Glomerular endothelial cell (primary cell): ENCODE results near the gene LCK. TPM values are rescaled to one million over a fixed set of nuclear protein-coding genes. Genes with fewer than 3 reads are reported as not detected.

Source experiments
- DNase-seq: peaks from one replicate; pipeline ENCODE4 v3.0.0-alpha.2; 2011; ENCODE audit warnings: low read depth, low spot score; ENCODE audit errors: extremely low read depth
- total RNA-seq: library from RNA; depleted of rRNA; stranded (reverse); fragments of >200 nt; gene quantifications from 2 replicates; pipeline ENCODE4 v1.2.3, GENCODE V29; 2015

LCK gene
- total RNA-seq = 0.35 and 1.1 TPM in 2 replicates

DNA sequence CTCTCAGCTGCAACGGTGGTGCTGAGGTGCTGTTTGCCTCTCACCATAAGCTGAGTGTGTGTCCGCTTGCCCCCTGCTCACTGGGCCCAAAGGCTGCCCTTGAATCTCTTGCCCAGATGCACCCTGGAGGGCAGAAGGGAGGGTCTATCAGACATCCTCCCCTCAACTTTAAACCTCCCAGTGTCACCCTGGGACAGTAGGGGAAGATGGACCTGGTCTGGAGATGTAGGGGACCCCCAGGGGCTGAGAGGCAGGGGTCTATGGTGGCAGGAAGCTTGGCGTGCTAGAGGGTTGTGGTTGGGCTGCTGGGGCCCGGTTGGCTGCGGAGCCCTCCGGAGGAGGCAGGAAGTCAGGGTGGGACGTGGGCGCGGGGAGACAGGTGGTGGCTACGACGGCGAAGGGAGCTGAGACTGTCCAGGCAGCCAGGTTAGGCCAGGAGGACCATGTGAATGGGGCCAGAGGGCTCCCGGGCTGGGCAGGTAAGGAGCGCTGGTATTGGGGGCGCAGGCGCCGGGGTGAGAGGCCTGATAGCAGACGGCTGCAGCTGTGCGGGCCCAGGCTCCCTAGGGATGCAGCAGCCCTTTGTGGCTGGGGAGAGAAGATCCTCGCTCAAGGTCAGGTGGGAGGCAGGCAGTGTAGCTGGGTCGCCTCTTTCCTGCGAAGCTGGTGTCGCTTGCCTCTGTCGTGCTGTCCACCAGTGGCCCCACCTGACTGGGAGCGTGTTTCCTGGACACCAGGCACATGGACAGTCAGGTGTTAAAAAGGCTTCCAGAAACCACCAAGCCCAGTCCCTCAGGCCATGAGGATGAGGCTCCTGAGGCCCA, at the start of gene LCK:
Gene LCK (plus strand): TSS at position 373 of the 824 bp plus-strand sequence. CDS start 23,065 bp downstream, outside the sequence.
- no peak for DNase-seq

DNA sequence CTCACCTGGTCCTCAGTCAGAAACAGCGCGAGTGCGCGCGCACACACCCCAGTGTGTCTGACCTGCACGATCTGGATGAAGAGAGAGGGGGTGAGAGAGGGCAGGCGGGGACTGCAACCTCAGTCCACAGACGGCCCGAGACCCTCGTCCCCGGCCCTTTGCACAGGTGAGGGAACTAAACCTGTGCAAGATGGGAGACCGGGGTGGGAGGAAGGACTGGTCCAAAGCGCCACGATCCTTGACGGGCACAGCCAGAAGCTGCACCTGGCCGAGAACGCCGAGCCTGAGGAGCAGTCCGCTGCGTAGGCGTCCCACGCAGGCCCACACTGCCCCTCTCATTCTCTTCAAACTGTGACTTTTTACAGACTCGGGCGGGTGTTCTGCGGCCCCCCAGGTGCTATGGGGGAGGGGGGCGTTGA, 46.1 kb upstream of the LCK start:
- no peak for DNase-seq

DNA sequence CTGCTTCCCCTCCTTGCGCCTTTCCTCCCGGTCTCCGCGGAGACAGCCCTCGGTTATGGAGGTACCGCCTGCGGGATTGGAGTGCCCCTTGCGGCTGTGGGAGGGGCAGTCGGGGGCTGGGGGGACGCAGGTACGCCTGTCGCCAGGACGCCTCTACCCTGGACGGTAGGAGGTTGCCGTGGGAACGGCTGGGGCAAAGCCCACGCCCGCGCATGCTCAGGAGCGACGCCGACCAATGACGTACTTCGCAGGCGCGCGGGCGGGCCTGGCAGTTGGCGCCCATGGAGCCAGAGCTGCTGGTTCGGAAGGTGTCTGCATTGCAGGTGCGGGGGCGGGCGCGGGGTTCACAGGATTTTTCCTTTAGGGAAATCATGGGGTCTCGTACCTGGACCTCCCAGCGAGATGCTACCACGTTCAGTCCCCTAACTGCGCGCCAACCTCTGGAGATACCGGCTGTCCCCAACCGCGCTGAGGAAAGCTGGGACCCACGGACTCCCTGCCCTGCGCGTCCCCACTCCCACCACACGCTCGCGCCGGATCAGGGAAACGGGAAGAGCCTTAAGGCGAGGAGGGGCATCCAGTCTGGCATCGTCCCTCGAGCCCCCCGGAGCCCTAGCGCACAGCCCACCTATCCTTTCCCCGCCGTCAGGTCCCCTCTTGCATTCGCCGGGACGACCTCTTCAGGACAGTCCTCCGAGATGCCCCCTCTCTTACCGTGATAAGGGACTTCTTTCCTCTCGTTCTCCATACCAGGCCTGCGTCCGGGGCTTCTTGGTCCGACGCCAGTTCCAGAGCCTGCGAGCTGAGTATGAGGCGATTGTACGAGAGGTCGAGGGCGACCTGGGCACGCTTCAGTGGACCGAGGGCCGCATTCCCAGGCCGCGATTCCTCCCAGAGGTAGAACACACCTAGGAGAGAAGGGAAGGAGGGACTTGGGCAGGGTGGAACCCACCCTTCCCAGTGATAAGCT, 45.4 kb upstream of the LCK start, which contains the start of gene IQCC:
Gene IQCC (plus strand): TSS at position 271 of the 970 bp plus-strand sequence. CDS start 11 bp downstream, at position 282.
- DNase-seq = no peak

DNA sequence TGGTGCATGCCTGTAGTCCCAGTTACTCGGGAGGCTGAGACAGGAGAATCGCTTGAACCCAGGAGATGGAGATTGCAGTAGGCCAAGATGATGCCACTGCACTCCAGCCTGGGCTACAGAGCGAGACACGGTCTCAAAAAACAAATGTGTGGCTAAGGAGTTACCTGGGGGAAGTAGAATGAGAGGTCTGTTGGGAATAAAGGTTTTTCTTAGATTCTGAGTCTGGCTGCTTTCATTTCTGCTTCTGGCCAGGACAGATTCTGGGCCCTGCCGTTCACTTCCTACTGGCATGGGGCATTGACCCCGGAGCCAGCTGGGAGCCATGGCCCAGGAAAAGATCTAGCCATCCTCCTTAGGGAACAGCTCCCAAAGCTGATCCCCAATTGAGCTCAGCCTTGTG, 42.6 kb upstream of the LCK start:
- DNase-seq = no peak

DNA sequence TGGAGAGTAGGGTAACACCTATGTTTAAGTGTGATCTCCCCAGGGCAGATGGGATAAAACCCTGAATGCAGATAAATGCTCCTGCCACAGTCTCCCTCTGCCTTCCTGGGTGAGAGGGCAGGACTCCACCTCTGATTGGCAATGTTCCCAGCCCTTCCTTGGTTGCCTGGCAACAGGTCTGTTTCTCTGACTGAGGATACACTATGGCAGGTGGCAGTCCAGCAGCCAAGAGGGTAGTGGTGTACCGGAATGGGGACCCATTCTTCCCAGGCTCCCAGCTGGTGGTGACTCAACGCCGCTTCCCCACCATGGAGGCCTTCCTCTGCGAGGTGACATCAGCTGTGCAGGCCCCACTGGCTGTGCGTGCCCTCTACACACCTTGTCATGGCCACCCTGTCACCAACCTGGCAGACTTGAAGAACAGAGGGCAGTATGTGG, 42.2 kb upstream of the LCK start, which contains the start of gene DCDC2B:
Gene DCDC2B (plus strand): TSS at position 199 of the 438 bp plus-strand sequence. CDS start 5 bp downstream, at position 204.
- no peak for DNase-seq

DNA sequence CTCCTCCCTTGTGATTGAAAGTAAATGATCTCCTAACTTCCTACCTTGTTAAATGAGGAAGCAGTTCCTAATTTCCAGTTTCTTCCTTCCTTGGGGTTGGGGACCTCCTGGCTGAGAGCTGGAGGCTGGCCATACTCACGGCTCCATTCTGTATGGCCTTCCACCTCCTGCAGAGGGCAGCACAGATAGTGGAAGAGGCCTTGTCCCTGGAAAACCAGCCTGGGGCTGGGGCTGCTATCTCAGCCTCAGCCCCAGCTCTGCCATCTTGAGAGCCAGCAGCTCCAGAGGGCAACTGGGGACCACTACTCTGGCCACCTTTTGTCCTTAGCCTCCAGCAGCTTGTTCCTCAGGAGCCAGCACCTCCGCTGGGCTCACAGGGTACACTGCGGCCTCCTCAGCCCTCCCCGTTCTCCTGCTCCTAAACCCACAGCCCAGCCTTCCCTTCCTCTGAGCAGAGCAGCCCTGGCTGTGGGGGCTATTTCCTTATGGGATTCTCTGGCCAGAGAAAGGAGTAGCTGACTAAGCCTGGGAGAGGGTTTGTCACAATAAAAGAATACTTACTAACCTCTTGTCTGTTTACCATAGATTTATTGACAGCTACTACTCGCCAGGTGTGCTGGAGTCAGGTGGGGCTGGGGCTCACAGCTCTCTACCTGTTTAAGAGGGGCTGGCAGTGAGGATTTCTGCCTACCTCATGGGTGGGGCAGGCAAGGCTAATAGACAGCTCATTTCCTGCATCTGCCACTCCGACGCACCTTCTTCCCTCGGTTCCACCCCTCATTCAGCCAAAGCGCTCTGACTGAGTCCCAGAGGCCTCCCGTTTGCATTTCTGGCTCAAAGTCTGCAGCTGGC, 35.2 kb upstream of the LCK start:
- no peak for DNase-seq

DNA sequence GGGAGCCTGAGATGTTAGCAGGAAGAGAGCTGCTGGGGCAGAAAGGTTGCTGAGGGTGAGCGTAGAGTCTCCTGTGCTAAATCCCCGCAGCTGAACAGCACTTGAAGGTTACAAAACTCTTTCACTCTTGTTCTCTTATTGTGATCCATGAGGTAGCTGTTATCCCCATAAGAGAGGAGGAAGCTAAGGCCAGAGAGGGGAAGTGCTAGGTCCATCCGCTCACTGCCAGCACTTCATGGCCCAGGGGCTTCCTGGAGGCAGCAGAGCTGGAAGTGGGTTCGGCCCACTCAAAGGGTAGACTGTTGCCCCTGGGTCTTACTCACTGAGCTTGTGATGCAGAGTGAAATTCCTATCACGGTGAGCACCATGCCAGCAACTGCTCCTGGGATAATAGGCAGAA, 34.5 kb upstream of the LCK start:
- DNase-seq = no peak

DNA sequence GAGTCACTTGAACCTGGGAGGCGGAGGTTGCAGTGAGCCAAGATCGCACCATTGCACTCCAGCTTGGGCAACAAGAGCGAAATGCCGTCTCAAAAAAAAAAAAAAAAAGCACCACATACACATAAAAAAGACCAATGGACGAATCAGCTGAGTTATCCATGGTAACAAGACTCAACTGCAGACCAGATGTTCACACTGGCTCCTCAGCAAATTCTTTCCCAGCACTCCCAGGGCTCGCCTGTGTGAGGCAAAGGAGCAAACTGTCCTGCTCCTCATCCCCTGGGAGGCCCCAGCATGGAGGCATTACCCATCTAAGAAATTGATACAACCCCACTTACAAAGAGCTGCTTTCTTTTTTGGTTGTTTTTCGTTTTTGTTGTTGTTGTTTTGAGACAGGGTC, 32.0 kb upstream of the LCK start:
- no peak for DNase-seq

DNA sequence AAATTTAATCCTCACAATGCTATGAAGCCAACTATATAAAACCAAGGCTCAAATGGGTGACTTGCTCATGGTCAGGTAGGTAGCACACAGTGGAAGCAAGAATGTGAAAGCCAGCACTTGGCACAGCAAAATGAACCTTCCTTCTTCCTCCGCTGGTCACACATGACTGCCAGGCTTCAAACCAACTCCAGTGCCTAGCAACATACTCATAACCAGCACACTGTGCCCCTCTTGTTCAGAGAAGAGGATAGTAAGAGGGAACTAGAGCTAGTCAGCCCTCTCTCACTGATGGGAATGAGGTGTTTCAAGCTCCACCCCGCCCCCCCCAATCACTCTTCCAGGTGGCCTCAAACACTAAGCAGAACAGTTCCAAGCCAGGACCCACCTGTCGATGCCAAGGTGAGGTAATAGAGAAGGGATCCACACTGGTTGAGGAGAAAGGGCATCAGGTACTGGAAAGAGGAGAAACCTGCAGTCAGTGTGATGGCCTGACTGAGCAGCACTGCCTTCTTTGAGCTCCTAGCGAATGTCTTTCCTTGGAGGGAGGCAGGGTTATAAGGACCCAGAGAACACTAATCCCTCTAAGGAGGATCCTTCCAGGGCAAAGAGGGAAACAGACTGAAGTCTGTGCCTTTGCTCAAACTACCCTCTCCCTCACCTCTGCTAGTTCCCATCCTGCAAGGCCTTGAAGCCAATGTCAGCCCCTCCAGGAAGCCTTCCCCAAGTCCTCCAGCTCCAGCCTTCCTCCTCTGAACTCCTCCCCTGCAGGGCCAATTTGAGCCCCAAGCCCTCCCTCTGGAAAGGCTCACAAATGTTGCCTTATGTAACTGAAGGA, 30.1 kb upstream of the LCK start:
- no peak for DNase-seq

DNA sequence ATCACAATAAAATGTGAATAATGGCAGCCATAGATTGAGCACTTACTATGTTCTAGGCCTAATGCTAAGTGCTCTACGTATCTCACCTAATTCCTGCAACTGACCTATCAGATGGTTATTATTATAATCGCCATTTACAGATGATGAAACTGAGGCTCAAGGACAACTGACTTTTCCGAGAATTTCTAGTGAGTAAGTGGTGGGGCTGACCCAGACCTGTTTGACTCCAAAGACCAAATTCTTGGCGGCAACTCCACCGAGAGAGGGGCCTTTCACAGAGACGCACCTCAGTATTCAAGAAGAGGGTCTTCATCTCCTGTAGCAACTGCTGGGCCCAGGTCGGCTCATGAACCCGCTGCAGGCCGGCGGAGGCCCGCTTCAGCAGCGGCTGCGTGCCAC, 29.5 kb upstream of the LCK start:
- DNase-seq = no peak

DNA sequence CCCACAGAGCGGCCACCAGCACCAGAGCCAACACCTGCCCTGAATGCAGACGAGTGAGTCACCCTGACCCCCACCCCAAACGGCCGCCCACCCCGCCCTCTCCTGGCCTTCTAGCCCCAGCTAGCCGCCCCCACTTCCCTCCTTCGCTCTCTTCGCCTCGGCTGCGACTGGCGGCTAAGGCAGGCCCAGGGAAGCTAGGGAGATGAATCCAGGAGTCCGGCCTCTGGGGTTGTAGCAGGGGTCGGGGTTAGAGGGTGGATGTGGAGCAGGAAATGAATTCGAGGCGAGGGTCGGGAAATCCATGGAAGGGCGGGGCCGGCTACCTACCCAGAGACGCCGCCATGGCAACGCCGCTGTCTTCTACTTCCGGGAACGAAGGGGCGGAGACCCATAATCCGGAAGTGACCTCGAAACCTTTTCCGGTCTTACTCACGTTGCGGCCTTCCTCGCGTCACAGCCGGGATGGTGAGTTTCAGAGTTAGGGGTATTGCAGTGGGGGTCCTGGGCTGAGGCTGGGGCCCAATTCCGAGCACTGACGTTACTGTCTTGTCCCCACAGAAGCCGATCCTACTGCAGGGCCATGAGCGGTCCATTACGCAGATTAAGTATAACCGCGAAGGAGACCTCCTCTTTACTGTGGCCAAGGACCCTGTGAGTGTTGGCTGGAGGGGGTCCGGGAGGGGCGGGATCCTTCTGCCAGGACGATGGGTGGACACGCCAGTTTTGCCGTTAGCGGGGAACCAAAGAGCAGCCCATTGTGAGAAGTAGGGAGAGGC, 28.9 kb upstream of the LCK start, which contains the start of the genes EIF3I and TMEM234:
Gene EIF3I (plus strand): TSS at position 428 of the 776 bp plus-strand sequence. CDS start 35 bp downstream, at position 463.
Gene TMEM234 (minus strand): TSS at position 374 of the 776 bp plus-strand sequence. CDS start 31 bp downstream, at position 343.
- no peak for DNase-seq

DNA sequence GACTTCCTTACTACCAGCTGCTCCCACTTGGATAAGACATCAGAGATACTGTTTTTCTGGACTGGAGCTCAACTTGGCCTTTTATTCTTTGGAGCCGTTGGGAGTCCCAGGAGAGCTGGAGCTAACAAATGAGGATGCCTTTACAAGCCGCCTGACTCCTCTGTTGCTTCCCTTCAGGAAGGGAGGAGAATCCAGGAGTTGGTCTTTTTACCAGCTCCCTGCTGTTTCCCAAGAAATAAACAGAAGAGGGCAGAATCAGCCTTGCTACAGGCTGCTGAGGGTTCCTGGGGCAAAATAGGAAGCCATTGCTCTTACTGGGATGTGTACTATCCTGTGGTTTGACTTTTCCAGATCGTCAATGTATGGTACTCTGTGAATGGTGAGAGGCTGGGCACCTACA, 27.4 kb upstream of the LCK start:
- no peak for DNase-seq

DNA sequence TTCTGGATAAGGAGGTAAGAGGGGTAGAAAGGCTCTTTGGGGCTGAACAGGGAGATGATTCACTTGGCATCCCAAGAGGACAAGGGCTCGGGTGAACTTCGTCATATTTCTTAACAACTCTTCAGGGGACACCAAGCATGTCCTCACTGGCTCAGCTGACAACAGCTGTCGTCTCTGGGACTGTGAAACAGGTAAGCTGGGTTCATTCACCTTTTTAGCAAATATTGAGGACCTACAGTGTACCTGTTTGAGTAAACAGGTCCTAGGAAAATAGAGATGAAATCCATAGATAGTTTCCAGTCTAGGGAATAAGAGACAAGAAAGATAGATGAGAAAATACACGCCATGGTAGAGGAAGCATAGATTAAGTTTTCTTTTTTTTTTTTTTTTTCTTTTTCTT, 26.8 kb upstream of the LCK start:
- no peak for DNase-seq

DNA sequence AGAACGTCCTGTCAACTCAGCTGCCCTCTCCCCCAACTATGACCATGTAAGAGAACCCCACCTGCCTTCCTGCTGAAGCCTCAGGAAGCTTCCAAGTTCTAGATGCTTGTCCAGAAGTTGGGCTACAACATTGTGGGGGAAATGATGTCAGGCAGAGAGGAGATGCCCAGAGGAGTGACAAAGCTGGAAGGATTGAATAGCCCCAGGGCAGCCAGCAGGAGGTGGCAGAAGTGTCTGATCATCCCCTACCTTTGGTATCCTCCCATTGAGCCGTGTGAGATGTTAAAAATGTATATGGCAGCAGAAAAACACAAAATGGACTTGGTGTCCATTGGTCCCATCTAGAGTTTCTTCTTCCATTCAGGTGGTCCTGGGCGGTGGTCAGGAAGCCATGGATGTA, 22.3 kb upstream of the LCK start:
- DNase-seq = no peak

DNA sequence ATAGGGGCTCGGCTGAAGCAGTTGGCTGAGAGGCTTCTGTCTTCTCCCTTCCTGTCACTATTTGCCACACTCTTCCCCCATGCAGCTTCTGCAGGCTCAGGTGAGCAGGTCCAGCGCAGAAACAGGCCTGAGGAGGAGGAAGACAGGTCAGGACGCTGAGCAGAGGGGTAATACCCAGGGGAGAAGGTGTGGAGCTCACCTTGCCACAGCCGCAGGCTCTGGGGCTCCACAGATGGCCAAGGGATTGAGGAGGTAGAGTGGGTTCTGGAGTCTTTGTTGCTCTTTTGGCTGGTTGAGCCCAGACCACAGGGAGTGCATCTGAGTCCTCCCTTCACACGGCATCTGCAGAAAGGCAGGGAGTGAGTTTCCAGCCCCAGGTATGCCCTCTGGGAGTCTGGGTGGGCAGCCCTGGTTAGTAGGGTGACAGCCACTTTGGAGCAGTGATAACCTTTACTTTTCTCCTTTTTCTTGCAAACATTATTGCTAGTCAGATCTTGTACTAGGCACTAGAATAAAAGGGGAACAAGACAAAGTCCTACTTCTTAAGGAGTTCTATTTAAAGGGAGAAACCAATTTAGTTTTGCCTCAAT, 19.1 kb upstream of the LCK start:
- no peak for DNase-seq

DNA sequence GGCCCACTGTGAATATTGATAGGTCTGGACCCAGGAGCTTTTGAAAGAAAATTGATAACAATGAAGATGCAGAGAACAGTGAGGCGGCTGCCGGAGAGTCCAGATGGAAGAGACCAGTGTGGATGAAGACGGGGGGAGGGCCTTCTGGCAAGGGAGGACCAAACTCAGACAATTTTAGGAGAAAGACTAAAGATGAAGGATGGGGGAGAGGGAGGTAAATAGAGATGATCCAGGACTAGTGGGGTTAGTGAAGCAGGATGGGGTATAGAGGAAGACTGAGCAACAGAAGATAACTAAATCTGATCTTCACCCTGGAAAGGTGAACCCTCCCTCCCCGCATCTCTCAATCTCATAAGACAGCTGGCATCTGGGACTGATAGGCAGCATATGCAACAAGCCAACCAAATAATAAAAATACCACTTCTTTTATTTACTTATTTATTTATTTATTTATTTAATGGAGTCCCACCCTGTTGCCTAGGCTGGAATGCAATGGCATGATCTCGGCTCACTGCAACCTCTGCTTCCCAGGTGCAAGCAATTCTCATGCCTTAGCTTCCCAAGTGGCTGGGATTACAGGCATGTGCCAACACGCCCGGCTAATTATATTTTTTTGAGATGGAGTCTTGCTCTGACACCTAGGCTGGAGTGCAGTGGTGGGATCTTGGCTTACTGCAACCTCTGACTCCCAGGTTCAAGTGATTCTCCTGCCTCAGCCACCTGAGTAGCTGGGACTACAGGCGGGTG, 18.3 kb upstream of the LCK start:
- DNase-seq = no peak

DNA sequence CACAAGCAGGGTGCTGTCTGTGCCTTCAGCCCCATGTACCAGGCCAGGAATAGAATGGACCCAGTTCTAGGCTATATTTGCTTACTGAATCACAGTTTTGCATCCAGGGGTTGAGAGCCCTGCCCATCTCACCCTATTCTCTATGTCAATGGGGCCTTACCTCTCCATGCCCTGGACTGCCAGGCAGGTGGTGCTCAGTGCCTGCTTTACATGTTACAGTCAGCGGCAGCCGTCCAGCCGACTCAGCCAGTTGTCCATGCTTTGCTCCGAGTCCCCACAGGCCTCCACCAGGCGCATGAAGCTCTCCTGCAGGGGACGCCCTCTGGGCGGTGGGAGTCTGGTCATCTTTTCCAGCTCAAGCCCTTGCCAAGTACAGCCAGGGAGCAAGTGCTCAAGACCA, 16.3 kb upstream of the LCK start:
- DNase-seq = no peak
